ENCODE data around the gene JPH2. TPM values are rescaled to one million over a fixed set of nuclear protein-coding genes. Genes with fewer than 3 reads are reported as not detected.
"Not testable (repeated sequence)": the region's sequence is repeated elsewhere in the genome, so short reads cannot be mapped to it uniquely, and the experiment has no call there.

The JPH2 gene
- total RNA-seq, 1 experiment from 2014 or later = 0.69 TPM

DNA sequence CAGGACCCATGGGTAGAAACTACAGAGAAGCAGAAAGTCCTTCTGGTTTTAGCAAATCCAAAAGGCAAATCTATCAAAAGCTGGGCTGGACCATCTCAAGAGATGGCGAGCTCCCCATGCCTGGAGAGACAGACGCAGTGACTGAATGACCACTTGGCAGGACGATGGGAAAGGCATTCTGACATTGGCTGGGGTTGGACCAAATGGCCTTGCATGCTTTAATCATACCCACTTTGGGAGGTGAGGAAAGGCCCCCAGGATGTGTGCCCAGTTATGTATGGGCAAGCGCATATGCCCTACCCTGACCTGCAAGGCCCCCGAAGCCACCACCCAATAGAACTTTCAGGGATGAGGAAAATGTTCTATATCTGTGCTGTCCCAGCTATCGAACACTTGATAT is 45.1 kb downstream of the JPH2 start:
- Histone ChIP-seq H3K4me3 (ENCODE audit: insufficient read depth, low read depth, low read length) (no peak overlapping the region), H3K36me3 (replicated peaks; ENCODE audit: control insufficient read depth, insufficient read depth, low read length) (no peaks in the 10 kb centered on the region), H3K27me3 (ENCODE audit: control insufficient read depth, insufficient read depth, low read length) (no peaks in the 10 kb centered on the region)
- DNase-seq = no peak

DNA sequence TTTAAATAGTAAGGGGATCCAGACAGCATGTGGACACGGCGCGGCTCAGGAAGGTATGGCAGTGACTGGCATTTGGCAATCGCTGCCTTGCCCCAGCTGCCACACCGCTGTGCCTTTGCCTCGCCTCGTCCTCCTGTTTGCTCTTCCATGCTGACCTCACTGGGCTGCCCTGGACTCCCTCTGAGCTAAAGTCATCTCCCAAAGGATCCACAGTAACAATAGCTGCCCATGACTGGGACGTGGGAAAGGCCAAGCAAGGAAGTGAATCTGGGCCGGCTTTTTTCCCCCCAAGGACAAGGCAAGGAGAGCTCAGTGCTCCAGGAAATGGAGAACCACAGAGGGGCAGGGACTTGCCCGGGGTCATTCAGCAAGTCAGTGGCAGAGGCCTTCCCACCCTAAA is 48.1 kb downstream of the JPH2 start:
- Histone ChIP-seq H3K36me3 (replicated peaks; ENCODE audit: control insufficient read depth, insufficient read depth, low read length) (no peaks in the 10 kb centered on the region), H3K4me3 (ENCODE audit: insufficient read depth, low read depth, low read length) (no peak overlapping the region), H3K27me3 (ENCODE audit: control insufficient read depth, insufficient read depth, low read length) (no peaks in the 10 kb centered on the region)
- DNase-seq = no peak

DNA sequence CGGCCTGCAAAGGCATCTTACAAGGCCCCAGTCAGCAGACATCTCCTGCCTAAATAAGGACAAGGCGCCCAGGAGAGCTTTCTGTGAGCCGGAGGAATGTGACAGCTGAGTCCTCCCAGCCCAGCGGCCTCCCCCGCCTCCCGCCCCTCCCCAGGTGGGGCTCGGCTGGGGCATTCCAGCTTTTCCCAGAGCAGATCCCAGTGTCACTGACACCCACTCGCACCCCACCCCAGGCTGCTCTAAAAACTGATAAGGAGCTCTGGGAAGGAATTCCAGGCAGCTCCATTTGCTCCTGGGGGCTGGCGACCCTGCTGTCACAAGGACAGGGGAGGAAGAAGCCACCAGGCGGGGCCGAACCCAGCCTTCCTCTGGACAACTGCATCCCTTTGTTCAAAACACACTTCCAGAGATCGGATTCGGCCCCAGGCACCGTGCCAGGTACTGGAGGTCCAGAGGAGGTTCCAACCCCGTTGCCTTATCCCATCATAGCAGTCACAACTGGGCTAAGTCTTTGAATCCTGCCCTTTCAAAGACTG is 49.7 kb downstream of the JPH2 start:
- DNase-seq = peak; percentile 82
- Histone ChIP-seq H3K36me3 (replicated peaks; ENCODE audit: control insufficient read depth, insufficient read depth, low read length) (no peaks in the 10 kb centered on the region), H3K4me3 (ENCODE audit: insufficient read depth, low read depth, low read length) (no peak overlapping the region), H3K27me3 (ENCODE audit: control insufficient read depth, insufficient read depth, low read length) (no peaks in the 10 kb centered on the region)

DNA sequence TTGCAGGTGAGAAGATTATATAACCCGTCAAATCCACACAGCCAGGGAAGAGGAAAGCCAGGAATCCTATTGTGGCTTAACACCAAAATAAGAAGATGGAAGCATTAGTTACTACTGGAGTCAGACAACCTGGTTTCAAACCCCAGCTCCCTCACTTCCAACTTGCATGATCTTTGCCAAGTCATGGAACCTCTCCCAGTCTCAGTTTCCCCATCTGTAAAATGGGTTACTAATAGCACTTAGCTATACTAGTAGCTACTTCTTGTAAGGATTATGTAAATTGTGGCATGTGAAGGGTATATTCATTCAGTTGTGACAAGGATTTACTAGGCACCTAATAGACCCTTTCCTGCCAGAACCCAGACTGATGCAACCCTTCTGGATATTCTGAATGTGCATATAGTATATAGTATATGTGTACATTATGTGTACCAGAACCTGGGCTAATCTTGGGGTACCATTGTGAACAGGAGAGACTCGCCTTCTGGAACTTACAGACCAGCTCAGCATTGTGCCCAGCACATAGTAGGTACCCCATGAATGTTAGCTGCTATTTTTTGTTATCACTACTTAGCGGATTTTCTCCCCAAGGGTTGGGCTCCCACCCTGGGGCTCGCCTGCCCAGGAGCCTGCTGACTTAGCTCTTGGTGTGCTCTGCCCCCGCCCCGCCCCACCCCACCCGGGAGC is 50.3 kb downstream of the JPH2 start:
- Histone ChIP-seq H3K4me3 (ENCODE audit: insufficient read depth, low read depth, low read length) (no peak overlapping the region), H3K36me3 (replicated peaks; ENCODE audit: control insufficient read depth, insufficient read depth, low read length) (no peaks in the 10 kb centered on the region), H3K27me3 (ENCODE audit: control insufficient read depth, insufficient read depth, low read length) (no peaks in the 10 kb centered on the region)
- no peak for DNase-seq

DNA sequence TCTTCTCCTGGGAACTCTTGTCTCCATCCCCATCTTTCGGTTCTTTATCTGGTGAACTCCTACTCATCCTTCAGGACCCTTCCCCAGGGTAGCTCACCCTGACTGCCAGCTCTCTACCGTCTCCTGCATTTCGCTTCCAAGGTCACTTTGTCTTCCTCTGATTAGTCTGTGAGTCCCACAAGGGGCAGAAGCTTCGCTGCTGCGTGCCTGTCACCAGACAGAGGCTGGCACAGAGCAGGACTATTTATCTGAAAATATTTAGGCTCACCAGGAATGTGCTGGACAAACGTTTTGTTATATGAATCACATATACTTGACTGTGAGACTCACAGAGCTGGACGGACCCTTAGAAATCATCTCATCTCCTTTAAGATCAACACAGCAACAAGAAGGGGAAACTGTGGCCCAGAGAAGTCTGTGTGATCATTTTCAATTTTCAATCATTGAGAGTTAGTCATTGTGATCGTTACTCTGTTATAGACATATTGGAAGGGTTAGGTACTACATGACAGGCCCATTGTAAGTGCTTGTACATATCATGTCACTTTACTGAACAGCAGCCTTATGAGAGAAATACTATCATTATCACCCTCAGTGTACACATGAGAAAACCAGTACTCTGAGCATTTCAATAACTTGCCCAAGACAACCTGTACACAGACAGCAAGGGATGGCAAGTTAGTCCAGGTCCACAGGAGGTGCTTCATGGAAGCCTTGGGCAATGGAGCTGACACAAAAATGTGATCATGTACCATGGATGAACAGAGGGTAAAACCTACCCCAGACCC is 51.4 kb downstream of the JPH2 start:
- no peaks in the 10 kb centered on the region for H3K27me3 ChIP-seq (ENCODE audit: control insufficient read depth, insufficient read depth, low read length)
- H3K4me3 ChIP-seq (ENCODE audit: insufficient read depth, low read depth, low read length) = no peak overlapping the region
- DNase-seq = no peak
- no peaks in the 10 kb centered on the region for H3K36me3 ChIP-seq (replicated peaks; ENCODE audit: control insufficient read depth, insufficient read depth, low read length)

DNA sequence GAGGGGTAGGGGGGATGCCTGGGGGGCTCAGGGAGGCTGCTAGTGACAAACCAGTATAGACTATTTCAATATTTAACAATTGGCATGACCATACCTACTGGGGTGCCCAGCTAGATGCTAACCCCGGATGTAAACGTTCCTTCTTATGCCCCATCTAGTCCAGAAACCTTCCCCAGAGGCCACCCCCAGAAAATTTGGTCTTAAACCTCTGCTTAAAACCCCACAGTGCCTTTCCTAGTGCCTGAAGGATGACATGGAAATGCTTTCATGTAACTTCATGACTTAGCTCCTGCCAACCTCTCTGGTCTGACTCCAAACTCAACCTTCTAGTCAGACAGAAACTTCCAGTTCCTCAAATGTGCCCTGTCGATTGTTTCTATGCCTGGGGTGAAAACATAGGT is 52.0 kb downstream of the JPH2 start:
- DNase-seq = no peak
- Histone ChIP-seq H3K4me3 (ENCODE audit: insufficient read depth, low read depth, low read length) (no peak overlapping the region), H3K36me3 (replicated peaks; ENCODE audit: control insufficient read depth, insufficient read depth, low read length) (no peaks in the 10 kb centered on the region), H3K27me3 (ENCODE audit: control insufficient read depth, insufficient read depth, low read length) (no peaks in the 10 kb centered on the region)

DNA sequence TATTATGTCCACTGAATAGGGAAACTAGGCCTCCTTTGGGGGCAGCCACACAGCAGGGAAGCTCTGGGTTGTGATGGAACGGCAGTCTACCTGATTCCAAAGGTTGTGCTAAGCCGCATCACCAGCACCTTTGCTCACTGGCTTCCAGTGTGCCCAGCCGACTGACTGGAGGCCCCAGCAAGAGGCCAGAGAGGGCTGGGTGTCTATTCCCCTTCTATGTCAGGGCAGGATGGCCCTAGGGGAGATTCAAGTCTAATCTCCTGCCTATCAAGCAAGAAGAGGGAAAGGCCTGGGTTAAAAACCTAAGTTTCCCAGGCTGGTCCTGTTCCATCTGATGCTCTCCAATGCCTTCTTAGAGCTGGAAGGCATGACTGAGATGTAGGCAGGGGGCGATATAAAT is 53.6 kb downstream of the JPH2 start:
- no peak overlapping the region for H3K4me3 ChIP-seq (ENCODE audit: insufficient read depth, low read depth, low read length)
- no peaks in the 10 kb centered on the region for H3K36me3 ChIP-seq (replicated peaks; ENCODE audit: control insufficient read depth, insufficient read depth, low read length)
- DNase-seq = no peak
- H3K27me3 ChIP-seq (ENCODE audit: control insufficient read depth, insufficient read depth, low read length) = no peaks in the 10 kb centered on the region

DNA sequence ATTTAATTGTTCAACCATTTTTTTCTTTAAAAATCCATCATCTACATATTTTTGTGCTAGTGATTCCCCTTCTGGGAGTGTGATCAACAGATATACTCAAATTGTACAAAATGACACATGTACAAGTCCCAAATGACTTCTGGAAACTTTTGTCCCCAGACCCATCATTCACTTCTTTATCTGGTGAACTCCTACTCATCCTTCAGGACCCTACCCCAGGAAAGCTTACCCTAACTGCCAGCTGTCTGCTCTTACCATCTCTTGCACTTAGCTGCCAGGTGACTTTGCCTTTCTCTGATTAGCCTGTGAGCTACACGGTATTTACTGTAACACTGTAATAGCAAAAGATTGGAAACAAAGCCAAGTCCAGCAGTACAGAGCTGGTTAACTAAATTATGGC is 55.3 kb downstream of the JPH2 start:
- no peaks in the 10 kb centered on the region for H3K27me3 ChIP-seq (ENCODE audit: control insufficient read depth, insufficient read depth, low read length)
- no peak for DNase-seq
- no peak overlapping the region for H3K4me3 ChIP-seq (ENCODE audit: insufficient read depth, low read depth, low read length)
- H3K36me3 ChIP-seq (replicated peaks; ENCODE audit: control insufficient read depth, insufficient read depth, low read length) = no peaks in the 10 kb centered on the region

DNA sequence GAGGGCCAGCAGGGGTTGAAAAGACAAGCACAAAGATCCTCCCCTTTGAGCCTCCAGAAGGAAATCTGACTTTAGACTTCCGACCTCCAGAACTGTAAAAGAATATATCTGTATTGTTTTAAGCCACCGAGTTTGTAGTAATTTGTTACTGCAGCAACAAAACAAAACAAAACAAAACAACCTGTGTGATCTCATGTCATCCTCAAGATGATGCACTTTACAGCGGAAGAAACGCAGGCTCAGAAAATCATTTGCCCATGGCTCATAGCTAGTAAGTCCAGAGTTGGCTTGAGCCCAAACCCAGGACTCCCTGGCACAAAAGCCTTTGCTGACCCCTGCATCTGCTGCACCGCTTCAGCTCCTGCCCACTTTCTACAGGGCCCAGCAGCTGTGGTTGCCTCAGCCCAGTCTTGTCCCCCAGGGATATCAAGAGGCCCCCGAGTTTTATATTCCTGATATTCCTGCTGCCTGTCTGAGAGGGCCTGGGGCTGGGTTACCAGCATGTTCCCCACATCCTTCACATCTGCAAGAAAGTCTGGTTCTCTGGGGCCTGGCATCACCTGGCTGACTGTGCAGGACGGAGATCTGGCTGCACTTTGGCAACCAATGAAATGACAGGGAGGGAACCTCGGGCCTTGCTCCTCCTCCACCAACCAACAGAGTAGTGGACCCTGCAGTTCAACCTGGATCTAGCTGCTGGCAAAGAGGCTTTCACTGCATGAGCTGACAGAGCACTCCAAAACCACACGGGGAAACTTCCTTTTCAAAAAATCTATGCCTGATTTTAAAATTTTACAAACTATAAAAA is 56.9 kb downstream of the JPH2 start:
- no peak for DNase-seq
- H3K4me3 ChIP-seq (ENCODE audit: insufficient read depth, low read depth, low read length) = no peak overlapping the region
- no peaks in the 10 kb centered on the region for H3K36me3 ChIP-seq (replicated peaks; ENCODE audit: control insufficient read depth, insufficient read depth, low read length)
- no peaks in the 10 kb centered on the region for H3K27me3 ChIP-seq (ENCODE audit: control insufficient read depth, insufficient read depth, low read length)

DNA sequence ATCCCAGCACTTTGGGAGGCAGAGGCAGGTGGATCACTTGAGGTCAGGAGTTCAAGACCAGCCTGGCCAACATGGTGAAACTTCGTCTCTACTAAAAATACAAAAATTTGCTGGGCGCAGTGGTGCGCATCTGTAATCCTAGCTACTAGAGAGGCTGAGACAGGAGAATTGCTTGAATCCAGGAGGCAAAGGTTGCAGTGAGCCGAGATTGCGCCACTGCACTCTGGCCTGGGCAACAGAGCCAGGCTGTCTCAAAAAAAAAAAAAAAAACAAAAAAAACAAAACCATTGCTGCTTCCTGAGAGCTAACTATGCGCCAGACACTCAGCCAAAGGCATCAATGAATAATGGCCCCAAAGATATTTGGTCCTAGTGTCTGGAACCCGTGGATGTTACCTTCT is 57.7 kb downstream of the JPH2 start:
- not testable (repeated sequence) for H3K27me3 ChIP-seq (ENCODE audit: control insufficient read depth, insufficient read depth, low read length); H3K4me3 ChIP-seq (ENCODE audit: insufficient read depth, low read depth, low read length); DNase-seq; H3K36me3 ChIP-seq (replicated peaks; ENCODE audit: control insufficient read depth, insufficient read depth, low read length)

DNA sequence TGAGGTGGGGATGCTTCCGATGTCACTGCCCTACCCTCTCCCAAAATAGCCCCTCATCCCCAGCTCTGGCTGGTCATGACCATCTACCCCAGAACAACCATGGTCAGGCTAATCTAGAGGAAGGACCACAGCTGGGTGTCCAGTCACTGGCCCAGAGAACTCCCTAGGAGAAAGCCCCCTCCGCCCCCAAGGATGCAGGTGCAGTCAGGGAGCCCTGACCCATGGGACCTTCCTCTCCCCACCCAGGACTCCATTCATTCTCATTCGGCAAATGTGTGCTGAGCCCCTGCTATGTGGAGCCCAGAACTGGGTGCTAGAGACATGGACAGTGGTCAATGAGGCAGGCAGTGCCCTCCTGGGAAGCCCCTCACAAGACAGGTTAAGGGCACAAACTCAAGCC is 60.5 kb downstream of the JPH2 start:
- DNase-seq = no peak

DNA sequence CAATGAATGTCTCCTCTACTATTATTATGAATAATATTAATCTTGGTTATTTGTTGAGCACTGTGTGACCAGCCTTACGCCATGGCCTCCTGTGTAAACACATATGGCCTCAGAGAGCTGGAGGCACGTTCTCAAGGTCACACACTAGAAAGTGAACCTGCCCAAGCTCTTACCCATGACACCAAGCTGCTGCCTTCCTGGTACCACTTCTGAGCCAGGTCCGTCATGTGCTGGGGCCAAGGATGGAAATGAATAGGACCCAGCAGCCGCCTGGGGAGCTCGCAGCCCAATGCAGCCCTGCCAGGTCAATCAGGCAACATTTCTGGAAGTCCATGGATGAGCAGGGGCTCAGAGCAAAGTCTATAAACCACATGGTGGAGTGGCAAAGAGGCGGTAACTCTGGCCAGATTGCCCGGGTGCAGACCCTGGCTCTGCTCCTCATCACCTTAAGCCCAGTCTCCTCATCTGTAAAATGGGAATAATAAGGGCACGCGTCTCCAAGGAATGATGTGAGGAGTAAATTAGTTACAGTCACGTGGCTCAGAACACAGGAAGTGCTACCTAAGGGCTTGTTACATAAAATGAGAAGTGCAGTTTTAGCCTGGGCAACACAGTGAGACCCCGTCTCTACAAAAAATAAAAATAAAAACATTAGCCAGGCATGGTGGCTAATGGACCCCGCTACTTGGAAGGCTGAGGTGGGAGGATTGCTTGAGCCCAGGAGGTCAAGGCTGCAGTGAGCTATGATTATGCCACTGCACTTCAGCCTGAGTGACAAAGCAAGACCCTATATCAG is 61.5 kb downstream of the JPH2 start:
- Histone ChIP-seq H3K27me3 (ENCODE audit: control insufficient read depth, insufficient read depth, low read length) (no peaks in the 10 kb centered on the region), H3K36me3 (replicated peaks; ENCODE audit: control insufficient read depth, insufficient read depth, low read length) (no peaks in the 10 kb centered on the region), H3K4me3 (ENCODE audit: insufficient read depth, low read depth, low read length) (no peak overlapping the region)
- DNase-seq = no peak

More for the DNA sequence above, 60.5 kb downstream of the JPH2 start:
- no peak overlapping the region for H3K4me3 ChIP-seq (ENCODE audit: insufficient read depth, low read depth, low read length)
- no peaks in the 10 kb centered on the region for H3K36me3 ChIP-seq (replicated peaks; ENCODE audit: control insufficient read depth, insufficient read depth, low read length)
- no peaks in the 10 kb centered on the region for H3K27me3 ChIP-seq (ENCODE audit: control insufficient read depth, insufficient read depth, low read length)

DNA sequence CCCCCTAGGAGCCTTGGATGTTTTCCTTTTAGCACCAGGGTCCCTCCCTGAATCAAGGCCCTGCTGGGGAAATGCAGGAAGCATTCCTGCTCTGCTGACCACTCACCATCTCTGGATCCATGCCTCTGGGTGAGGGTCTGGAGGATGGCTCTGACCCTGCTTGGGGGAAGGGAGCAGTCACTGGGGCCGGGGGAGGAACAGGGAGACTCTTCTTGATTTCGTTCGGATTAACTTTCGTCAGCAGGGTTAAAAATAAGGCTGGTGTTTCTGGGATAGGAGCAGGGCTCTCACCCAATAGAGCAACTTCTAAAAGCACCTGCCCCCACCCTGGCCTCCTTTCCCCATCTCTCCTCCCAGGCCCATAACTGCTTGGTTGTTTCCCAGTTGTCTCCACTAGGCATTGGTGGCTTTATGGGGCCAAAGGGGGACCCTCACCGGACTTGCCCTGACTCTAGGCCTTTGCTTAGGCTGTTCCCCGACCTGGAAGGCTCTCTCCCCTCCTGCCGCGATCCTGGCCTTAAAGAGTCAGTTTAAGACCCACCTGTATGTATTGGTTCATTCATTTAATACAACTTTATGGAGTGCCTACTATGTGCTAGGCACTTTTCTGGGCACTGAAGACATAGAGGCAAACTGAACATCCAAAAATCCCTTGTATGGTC is 63.0 kb downstream of the JPH2 start:
- Histone ChIP-seq H3K4me3 (ENCODE audit: insufficient read depth, low read depth, low read length) (no peak overlapping the region), H3K27me3 (ENCODE audit: control insufficient read depth, insufficient read depth, low read length) (no peaks in the 10 kb centered on the region), H3K36me3 (replicated peaks; ENCODE audit: control insufficient read depth, insufficient read depth, low read length) (no peaks in the 10 kb centered on the region)
- DNase-seq = no peak

DNA sequence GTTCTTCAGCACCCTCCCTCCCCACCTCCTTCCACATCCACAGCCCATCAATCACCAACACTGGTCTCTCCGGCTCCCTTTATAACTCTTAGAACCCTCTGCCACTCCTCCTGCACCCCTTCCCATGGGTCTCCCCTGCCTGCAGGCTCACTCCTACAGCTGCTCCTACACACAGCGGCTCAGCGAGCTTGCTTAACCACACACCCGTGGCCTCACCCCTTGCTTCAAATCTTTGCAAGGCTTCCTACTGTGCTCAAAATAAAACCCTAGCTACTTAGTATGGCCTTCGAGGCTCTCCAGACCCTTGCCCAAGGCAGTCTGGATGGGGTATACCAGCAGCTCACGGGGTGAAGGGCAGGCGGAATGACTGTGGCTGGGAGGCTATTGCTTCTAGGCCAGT is 63.7 kb downstream of the JPH2 start:
- Histone ChIP-seq H3K4me3 (ENCODE audit: insufficient read depth, low read depth, low read length) (no peak overlapping the region), H3K36me3 (replicated peaks; ENCODE audit: control insufficient read depth, insufficient read depth, low read length) (no peaks in the 10 kb centered on the region), H3K27me3 (ENCODE audit: control insufficient read depth, insufficient read depth, low read length) (no peaks in the 10 kb centered on the region)
- DNase-seq = no peak
